GM19372 (cell line): ENCODE results near the gene ATAD3B.

Experiments used
- ATAC-seq: cut with Tn5 transposase; IDR thresholded peaks from one replicate; pipeline ENCODE4 v1.9.1; 2021; ENCODE audit warnings: mild to moderate bottlenecking, low read depth, moderate library complexity; ENCODE audit not compliant: unreplicated experiment

Gene ATAD3B

DNA sequence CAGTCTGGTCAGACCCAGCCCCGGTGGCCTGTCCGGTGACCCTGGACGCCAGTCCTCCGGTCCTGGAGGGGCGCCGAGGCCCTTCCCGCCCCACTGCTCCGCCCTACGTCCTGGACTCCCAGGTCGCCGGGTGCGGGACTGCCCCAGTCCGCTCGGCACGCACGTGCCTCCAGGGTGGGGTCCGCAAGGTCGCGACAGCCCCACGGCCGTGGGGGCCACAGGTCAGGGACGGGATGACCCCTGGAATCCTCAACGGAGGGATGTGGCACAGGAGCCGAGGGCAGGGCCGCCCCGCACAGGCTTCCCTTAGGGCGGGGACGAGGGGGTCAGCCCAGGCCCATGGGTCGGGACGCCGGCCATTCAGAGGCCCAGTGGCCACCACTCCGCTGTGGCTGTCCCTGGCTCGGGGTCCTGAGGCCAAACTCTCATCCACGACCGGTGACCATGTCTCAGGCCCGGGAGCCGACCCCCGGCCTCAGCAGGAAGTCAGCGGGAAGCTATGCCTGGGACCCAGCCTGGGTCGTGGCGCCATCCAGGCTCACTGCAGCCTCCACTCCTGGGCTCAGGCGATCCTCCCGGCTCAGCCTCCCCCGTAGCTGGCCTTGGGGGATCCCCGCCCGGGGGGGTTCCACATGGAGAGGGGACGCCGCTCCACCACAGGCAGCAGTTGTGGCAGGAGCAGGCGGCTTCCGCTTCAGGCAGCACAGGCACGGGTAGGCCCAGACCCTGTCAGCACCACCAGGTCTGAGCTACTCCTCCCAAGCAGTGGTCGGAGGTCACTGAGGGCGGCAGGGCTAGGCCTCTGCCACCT is 69.5 kb downstream of the ATAD3B start:
- ATAC-seq: no peak

DNA sequence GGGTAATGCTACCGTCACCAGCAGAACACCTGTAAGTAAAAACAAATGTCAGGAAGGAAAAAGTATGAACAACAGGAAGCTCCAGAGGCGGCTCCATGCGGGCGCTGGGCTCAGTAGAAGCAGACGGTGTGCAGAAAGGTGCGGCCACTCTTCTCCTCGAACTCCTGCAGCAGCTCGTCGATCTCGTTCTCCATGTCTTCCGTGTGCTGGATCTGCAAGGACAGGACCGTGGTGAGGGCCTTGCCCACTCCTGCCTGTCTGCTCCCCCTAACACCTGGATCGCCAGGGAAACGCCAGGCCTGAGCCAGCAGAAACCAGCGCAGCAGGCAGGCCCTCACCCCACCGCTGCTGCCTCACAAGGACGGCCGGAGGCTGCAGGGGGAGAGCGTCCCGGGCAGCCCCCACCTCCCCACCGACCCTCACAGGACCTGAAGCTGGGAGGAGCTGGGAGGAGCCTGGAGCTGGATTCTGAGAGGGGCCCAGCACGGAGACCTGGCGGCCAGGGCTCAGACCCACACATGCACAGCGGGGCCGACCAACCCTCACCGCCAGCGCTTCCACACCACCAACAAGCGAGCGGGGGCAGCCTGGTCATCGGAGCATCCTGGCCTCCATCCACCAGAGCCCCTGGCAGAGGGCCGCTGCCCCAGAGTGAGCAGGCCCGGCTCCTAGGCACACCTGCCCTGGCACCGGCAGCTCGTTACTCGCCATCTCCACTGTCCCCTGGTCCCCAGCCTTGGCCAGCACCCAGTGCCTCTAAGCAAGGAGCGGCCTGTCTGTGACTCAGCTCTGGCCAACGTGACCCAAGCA is 70.6 kb downstream of the ATAD3B start:
- ATAC-seq: no peak

DNA sequence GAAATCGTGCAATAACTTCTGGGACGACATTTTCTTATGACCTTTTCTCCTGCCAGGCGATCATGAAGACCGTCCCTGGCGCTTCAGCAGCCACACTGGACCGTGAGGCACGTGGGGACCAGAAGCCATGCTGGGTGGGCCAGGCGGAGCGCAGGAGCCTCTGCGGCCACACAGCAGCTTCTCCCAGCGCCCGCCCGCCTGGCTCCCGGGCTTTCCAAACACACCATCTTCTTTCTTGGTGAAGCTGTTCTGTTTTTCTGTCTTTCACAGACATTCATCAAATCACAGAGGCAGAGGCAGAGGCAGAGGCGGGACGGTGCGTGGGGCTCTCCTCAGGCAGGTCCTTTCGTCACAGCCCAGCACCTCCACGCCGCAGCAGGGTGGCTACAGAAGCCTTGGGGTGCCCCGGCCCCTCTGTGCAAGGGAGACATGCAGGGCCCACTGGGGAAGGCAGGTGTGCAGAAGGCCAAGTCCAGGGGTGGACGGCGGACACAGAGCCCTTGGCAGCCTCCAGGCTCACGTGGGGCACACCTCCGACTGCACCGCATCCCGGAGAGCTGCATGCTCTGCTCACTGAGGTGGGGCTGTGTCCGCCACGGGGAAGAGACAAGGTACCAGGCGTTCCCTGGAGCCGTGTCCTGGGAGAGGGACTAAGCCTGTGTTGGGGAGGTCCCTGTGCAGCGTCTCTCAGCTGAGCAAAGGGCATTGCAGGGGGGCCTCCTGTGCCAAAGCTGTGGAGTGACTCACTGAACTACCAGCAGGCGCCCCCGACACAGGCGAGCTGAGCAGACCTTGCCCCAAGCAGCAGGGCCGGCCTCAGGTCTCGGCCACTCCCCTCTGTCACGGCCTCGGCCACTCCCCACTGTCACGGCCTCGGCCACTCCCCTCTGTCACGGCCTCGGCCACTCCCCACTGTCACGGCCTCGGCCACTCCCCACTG is 71.5 kb downstream of the ATAD3B start:
- no peak for ATAC-seq

DNA sequence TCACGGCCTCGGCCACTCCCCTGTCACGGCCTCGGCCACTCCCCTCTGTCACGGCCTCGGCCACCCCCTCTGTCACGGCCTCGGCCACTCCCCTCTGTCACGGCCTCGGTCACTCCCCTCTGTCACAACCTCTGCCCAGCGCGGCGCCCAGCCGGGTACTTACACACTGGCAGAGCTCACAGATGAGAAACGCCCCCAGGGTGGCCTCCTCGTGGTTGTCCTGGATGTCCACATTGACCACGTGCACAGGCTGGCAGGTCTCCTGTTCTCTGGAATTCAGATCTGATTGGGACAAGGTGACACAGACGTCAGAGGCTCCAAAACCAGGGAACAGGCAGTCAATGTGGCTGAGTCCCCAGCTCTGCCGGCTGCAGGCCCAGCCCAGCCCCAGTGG is 72.1 kb downstream of the ATAD3B start:
- ATAC-seq: no peak

DNA sequence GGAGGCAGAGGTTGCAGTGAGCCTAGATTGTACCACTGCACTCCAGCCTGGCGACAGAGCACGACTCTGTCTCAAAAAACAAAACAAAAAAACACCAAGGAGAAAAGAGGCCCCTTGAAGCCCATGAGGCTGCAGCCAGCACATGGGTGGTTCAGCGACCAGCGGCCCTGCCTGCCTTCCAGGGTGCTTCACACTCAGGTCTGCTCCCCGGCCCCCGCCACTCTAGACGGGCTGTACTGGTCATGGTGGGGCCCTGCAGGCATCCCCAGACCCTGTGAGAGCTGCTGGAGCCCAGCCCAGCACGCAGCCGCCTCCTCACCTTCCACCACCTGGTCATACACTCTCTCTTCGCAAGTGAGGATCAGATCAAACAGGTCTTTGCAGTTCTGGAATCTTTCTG is 73.0 kb downstream of the ATAD3B start:
- no peak for ATAC-seq
